Upper lobe of left lung (tissue), 4 donors: ENCODE measurements around the gene SLC6A1.
A peak's percentile ranks its signal among the peaks of the same experiment; 100 is the strongest.

ENCODE experiments used
- POLR2A ChIP-seq, 4 donors: fragments of 450-650 bp; IDR thresholded peaks; one replicate each; pipeline ENCODE4 v1.5.1; 2016 to 2017; ENCODE audit warnings: antibody characterized with exemption in 4 of 4, mild to moderate bottlenecking in 2 of 4
- POLR2AphosphoS5 ChIP-seq, 2 donors: sonication (generic); formaldehyde crosslinking; IDR thresholded peaks; one replicate each; pipeline ENCODE4 v1.5.1; 2017; ENCODE audit warnings: antibody characterized with exemption in 2 of 2
- TF ChIP-seq, protein P1 (sequence below), 6 experiments: fragments of 450-650 bp in 4 of 6; fragments of 200-600 bp in 2 of 6; sonication (generic) in 2 of 6; IDR thresholded peaks; one replicate each; pipeline ENCODE4 v1.5.1; 2016 to 2019; ENCODE audit warnings: antibody characterized with exemption in 6 of 6

DNA sequence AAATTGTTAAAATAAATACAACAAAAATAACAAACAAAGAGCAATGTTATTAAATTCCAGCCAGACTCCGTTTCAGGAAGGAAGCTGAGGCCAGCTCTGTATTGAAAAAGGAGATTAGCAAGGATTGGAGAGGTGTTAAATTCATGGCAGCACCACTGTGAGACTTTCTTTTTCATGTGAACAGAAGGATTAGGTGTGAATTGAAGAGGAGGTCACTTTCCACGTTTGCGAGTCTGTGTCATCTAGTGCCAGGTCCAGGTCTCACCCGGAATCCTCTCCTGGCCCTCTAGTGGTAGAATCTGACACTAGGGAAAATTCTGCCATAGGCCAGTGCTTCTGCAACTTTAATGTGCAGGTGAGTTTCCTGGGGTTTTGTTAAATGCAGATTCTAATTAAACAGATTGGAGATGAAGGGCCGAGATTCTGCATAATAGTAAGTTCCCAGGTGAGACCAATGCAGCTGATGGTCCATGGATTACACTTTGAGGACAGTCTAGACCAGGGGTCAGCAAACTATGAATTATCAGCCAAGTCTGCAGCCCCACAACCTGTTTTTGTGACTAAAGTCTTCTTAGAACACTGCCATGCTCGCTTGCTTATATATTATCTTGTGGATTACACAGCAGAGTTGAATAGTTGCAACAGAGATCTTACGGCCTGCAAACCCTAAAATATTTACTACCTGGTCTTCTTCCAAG, 9.2 kb upstream of the SLC6A1 start:
- no peak for TF ChIP-seq POLR2AphosphoS5 (IDR thresholded peaks at IDR 0.05)
- TF ChIP-seq POLR2A (IDR thresholded peaks at IDR 0.05), result no peak
- TF ChIP-seq, protein P1, sequence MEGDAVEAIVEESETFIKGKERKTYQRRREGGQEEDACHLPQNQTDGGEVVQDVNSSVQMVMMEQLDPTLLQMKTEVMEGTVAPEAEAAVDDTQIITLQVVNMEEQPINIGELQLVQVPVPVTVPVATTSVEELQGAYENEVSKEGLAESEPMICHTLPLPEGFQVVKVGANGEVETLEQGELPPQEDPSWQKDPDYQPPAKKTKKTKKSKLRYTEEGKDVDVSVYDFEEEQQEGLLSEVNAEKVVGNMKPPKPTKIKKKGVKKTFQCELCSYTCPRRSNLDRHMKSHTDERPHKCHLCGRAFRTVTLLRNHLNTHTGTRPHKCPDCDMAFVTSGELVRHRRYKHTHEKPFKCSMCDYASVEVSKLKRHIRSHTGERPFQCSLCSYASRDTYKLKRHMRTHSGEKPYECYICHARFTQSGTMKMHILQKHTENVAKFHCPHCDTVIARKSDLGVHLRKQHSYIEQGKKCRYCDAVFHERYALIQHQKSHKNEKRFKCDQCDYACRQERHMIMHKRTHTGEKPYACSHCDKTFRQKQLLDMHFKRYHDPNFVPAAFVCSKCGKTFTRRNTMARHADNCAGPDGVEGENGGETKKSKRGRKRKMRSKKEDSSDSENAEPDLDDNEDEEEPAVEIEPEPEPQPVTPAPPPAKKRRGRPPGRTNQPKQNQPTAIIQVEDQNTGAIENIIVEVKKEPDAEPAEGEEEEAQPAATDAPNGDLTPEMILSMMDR (IDR thresholded peaks at IDR 0.05), result peak; percentile 37 to 68 (median 58)
